ENCODE data around the gene BIRC3.

The BIRC3 gene

GRCh38 chr11:102346456-102346747 lies 29.1 kb downstream of the BIRC3 start:
- H3K36me3 ChIP-seq (replicated peaks) = no peaks in the 10 kb centered on the region
- no peaks in the 10 kb centered on the region for H3K27me3 ChIP-seq (replicated peaks)
- peak overlapping the region; percentile 95 for H3K4me3 ChIP-seq (ENCODE audit: low read depth, low read length)
- peak overlapping the region; percentile 97 for H3K27ac ChIP-seq
- no peak for TF ChIP-seq CTCF (IDR thresholded peaks at IDR 0.05; ENCODE audit: low read depth, low read length, missing control alignments)
- in situ Hi-C loops (cut with HindIII; ENCODE audit: low pct_ligation_motif_present, low sequenced_read_pairs) = no loop called here
- no peak for DNase-seq

- DNase-seq = peak; percentile 79
- TF ChIP-seq CTCF (IDR thresholded peaks at IDR 0.05; ENCODE audit: low read depth, low read length, missing control alignments) = peak; percentile 63
- Histone ChIP-seq H3K36me3 (replicated peaks) (no peaks in the 10 kb centered on the region), H3K4me3 (ENCODE audit: low read depth, low read length) (peak within 1 kb of the TSS; percentile 95), H3K27ac (peak within 1 kb of the TSS; percentile 97), H3K27me3 (replicated peaks) (no peaks in the 10 kb centered on the region)
- in situ Hi-C loops (cut with HindIII; ENCODE audit: low pct_ligation_motif_present, low sequenced_read_pairs) = no loop called here
These were observed 29.6 kb downstream of the BIRC3 start, which contains the start of gene BIRC2 for GRCh38 chr11:102346748-102347461. TSS of gene BIRC2 (plus strand) at chr11:102347214. CDS start at chr11:102349855, 2,641 bp downstream.

- in situ Hi-C loops (cut with HindIII; ENCODE audit: low pct_ligation_motif_present, low sequenced_read_pairs) = no loop called here
- H3K27me3 ChIP-seq (replicated peaks) = no peaks in the 10 kb centered on the region
- no peaks in the 10 kb centered on the region for H3K36me3 ChIP-seq (replicated peaks)
- TF ChIP-seq CTCF (IDR thresholded peaks at IDR 0.05; ENCODE audit: low read depth, low read length, missing control alignments) = no peak
- peak overlapping the region; percentile 97 for H3K27ac ChIP-seq
- peak overlapping the region; percentile 95 for H3K4me3 ChIP-seq (ENCODE audit: low read depth, low read length)
- DNase-seq = peak; percentile 29
These were observed 30.4 kb downstream of the BIRC3 start for GRCh38 chr11:102347462-102348370.

GRCh38 chr11:102357116-102357515 lies 39.8 kb downstream of the BIRC3 start:
- no peak for DNase-seq
- Histone ChIP-seq H3K27me3 (replicated peaks) (no peaks in the 10 kb centered on the region), H3K27ac (no peak overlapping the region), H3K36me3 (replicated peaks) (peaks cover 16% of the 10 kb centered on the region), H3K4me3 (ENCODE audit: low read depth, low read length) (no peak overlapping the region)
- in situ Hi-C loops (cut with HindIII; ENCODE audit: low pct_ligation_motif_present, low sequenced_read_pairs) = no loop called here
- no peak for TF ChIP-seq CTCF (IDR thresholded peaks at IDR 0.05; ENCODE audit: low read depth, low read length, missing control alignments)

- Histone ChIP-seq H3K27me3 (replicated peaks) (no peaks in the 10 kb centered on the region), H3K36me3 (replicated peaks) (peaks cover 20% of the 10 kb centered on the region), H3K4me3 (ENCODE audit: low read depth, low read length) (no peak overlapping the region), H3K27ac (no peak overlapping the region)
- in situ Hi-C loops (cut with HindIII; ENCODE audit: low pct_ligation_motif_present, low sequenced_read_pairs) = no loop called here
- no peak for DNase-seq
- no peak for TF ChIP-seq CTCF (IDR thresholded peaks at IDR 0.05; ENCODE audit: low read depth, low read length, missing control alignments)
These were observed 42.1 kb downstream of the BIRC3 start for GRCh38 chr11:102359372-102359771.
